LNCAP (cell line): Measurements from ENCODE around the gene RGMA.

ENCODE experiments used
- CTCF ChIP-seq: fragments of 450-650 bp; IDR thresholded peaks from 2 replicates; pipeline ENCODE4 v1.5.1; 2017; ENCODE audit warnings: mild to moderate bottlenecking

Gene RGMA

GRCh38 chr15:93088981-93089726 lies at the start of gene RGMA:
RGMA (minus strand) TSS chr15:93089211; CDS start chr15:93088932, 279 bp downstream.
- TF ChIP-seq CTCF = no peak

- no peak for TF ChIP-seq CTCF
Observed at GRCh38 chr15:93136606-93137005, 47.6 kb upstream of the RGMA start.

GRCh38 chr15:93135997-93136397 lies 47.0 kb upstream of the RGMA start:
- TF ChIP-seq CTCF = no peak

- TF ChIP-seq CTCF = no peak
Observed at GRCh38 chr15:93135459-93135858, 46.4 kb upstream of the RGMA start.

GRCh38 chr15:93131485-93132095 lies 42.6 kb upstream of the RGMA start:
- TF ChIP-seq CTCF = no peak

- TF ChIP-seq CTCF = no peak
Observed at GRCh38 chr15:93129702-93130488, 40.9 kb upstream of the RGMA start.

GRCh38 chr15:93127286-93127685 lies 38.3 kb upstream of the RGMA start:
- TF ChIP-seq CTCF = no peak
